ENCODE data around the gene TRABD. TPM values are rescaled to one million over a fixed set of nuclear protein-coding genes. Genes with fewer than 3 reads are reported as not detected.

The TRABD gene
- total RNA-seq, 2 experiments from 2014 or later: 98.2 to 99.6 TPM

DNA sequence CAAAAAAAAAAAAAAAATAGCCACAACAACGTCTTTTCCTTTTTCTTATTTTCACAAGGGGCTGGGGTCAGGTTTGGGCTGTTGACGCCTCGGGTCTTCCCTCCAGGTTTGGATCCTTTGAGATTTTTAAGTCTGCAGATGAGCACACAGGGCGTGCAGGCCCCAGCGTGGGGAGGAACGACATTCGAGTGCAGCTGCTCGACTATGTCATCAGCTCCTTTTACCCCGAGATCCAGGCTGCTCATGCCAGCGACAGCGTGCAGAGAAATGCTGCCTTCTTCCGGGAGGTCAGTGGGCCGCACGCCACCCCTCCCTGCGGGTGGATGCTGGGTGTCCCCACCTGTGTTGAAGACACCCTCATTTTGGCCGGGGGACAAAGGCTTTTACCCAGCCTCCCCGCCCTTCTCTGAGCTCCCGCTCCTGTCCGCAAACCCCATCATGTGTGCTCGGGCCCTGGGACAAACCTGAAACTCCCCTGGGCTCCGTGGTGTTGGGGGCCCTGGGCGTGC lies 22.8 kb downstream of the TRABD start:
- ChIA-PET POLR2A (no interaction called here), CTCF (interaction anchor here (0.9 to 5.4 kb wide), 4 partner anchors 14 to 59 kb away, joined by 3 to 35 read pairs (median 4); no protein-coding TSS in a partner anchor)

DNA sequence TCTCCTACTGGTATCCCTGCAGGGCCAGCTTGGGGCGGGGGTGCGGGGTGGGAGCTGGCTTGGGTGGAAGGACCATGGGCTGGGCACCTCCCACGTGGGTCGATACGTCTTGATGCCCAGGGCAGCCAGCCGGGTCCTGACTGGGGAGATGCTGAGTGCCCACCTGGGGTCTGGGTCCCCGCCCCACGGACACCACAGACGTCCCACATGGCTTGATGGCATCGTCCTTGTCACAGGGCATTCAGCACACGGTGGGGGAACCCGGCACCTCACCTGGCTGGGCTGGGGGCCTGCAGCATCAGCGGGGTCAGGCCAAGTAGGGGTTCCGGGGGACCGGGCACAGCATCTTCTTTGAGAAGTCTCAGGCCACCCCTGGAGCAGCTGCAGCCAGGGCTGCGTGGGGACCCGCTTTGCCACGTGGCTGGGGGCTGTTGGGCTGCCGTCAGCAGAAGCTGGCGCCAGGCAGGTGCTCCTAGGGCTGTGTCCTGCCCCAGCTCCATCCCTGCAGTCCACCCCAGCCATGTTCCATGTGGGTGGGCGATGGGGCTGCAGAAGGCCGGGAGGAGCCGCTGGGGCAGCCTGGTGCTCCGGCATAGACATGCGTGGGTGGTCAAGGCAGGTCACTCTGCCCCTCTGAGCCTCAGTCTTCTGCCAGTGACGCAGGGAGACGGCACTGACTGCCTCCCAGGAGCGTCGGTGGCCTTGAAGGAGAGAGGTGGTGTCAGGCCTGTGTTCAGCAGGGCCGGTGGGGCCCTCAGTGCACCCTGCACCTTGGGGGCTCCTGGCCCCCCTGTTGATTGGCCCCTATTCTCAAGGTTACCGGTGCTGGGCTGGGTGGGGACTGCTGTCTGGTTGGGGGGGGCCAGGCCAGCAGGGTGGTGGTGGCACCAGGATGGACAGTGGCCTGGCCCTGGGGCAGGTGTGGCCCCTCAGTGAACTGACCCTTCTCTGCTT lies 23.5 kb downstream of the TRABD start:
- POLR2A ChIA-PET: no interaction called here
- CTCF ChIA-PET: interaction anchor here (0.9 to 5.4 kb wide), 4 partner anchors 13 to 60 kb away, joined by 3 to 35 read pairs (median 4); no protein-coding TSS in a partner anchor

DNA sequence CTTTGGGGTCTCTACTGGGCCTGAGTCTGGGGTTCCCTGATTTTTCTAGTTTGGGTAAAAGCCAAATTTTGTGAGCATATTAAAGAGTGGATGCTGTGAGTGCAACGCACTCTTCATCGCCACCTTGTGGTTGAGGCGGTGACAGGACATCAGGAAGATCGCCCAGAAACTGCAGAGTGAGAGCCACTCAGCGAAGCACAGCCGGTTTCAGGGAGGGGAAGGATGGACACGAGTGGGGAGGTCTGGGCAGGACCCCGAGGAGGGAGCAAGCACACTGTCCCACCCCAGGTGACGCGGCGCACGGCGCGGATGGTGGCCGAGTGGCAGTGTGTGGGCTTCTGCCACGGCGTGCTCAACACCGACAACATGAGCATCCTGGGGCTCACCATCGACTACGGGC lies 24.2 kb downstream of the TRABD start:
- ChIA-PET POLR2A (no interaction called here), CTCF (interaction anchor here (1.1 kb wide), 1 partner anchor 61 kb away, joined by 4 read pairs; no protein-coding TSS in a partner anchor)

DNA sequence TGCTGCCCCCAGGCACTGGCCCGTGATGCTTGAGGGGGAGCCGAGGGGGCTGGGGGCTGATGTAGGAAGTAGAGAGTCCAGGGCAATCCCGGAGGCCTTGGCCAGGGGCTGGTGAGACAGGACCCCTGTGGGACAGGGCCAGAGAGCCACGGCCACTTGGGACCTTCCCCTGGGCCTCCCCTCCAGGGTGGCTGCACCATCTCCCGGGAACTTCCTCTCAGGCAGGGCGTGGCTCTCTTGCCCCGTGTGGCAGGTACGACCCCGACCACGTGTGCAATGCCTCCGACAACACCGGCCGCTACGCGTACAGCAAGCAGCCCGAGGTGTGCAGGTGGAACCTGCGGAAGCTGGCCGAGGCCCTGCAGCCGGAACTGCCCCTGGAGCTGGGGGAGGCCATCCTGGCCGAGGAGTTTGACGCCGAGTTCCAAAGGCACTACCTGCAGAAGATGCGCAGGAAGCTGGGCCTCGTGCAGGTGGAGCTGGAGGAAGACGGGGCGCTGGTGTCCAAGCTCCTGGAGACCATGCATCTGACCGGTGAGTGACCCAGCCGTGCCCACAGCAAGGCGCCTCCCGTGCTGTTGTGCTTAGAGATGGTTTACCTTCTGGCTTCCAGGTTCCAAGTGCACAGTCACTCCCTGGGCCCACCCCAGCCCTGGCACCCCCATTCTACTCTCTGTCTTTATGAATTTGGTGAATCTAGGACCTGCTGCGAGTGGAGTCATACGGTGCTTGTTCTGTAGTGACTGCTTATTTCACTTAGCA lies 24.8 kb downstream of the TRABD start:
- POLR2A ChIA-PET: no interaction called here
- CTCF ChIA-PET: interaction anchor here (0.6 to 1.1 kb wide), 2 partner anchors 61 to 85 kb away, joined by 4 to 5 read pairs; no protein-coding TSS in a partner anchor

DNA sequence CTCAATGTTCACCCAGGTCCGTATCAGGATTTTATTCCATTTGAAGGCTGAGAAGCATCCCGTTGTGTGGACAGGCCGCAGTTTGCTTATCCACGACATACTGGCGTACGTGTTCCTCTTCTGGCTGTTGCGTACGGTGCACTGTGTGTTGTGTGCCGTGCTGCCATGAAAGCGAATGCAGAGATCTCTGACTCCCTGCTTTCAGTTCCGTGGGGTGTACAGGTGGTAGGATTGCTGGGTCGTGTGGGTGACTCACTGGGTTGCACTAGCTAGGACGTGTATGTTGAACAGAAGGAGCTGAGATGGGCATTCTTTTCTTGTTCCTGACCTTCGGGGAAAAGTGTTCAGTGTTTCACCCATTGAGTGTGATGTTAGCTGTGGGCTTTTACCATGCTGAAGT lies 25.4 kb downstream of the TRABD start:
- ChIA-PET CTCF (interaction anchor here (0.6 to 1.7 kb wide), 3 partner anchors 20 to 84 kb away, joined by 4 to 5 read pairs (median 5); no protein-coding TSS in a partner anchor), POLR2A (no interaction called here)

DNA sequence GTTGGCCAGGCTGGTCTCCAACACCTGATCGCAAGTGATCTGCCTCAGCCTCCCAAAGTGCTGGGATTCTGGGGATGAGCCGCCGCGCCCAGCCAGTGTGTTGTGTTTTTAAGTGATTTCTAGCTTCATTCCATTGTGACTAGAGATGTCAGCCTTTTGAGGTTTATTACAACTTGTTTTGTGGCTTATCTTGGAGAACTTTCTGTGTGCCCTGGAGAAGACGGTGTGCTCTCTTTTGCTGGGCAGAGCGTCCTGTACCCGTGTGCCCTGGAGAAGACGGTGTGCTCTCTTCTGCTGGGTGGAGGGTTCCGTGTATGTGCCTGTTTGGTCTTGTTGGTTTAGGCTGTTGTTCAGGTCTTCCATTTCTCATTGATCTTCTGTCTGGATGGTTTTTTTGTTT lies 27.6 kb downstream of the TRABD start:
- CTCF ChIA-PET: no interaction called here
- POLR2A ChIA-PET: no interaction called here

DNA sequence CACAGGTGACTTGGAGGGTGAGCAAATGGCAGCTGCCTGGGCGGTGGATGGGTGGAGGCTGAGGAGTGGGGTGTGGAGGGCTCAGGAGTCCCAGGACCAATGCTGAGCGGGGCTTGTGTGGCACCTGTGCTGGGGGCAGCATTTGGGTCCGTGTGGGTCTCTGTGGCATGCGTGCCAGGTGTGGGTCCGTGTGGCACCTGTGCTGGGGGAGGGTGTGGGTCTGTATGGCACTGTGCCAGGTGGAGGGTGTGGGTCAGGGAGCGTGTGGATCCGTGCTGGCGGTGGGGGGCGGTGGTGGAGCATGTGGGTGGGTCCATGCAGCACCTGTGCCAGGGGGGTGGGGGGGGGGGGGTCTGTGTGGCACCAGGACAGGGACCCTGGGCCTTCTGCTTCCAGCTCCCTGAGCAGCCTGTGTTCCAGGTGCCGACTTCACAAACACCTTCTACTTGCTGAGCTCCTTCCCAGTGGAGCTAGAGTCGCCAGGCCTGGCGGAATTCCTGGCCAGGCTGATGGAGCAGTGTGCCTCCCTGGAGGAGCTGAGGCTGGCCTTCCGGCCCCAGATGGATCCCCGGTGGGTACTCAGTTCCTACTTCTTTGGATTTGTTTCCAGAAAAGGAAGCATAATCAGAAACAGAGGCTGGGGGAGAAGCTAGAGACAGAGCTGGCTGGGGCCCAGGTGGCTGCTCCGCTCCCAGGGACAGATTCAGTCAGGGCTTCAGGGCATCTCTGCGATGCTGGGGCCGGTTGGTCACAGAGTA lies 29.8 kb downstream of the TRABD start:
- CTCF ChIA-PET: interaction anchor here (0.6 to 2.3 kb wide), 2 partner anchors 66 to 276 kb away, joined by 3 to 7 read pairs; no protein-coding TSS in a partner anchor
- POLR2A ChIA-PET: no interaction called here

DNA sequence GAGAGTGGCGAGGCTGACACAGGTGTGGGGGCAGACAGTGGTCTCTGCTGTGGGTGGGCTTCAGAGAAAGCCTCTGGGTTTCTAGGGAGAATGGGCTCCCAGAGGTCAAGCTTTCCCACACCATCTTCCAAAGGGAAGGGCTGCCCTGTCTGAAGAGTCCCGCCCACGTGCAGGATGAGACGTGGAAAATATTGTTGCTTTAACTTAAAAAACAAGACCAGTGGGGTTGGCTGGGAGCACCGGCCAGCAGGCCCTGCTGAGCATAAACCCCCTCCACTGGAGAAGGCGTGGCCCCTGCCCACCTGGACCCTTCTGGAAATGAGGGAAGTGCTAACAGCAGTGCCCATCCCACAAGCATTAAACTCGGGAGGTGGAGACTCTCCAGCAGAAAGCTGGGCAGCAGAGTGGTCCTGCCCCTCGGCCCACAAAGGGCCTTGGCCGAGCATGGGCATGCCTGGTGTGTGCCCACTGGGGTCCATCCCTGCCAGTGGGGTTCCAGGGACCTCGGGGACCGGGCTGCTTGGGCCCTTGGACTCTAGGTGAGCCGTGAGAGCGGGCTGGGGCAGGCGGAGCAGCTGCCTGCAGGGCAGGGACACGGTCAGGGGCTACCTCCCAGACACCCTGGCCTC lies 30.5 kb downstream of the TRABD start:
- POLR2A ChIA-PET: no interaction called here
- CTCF ChIA-PET: interaction anchor here (0.6 to 2.3 kb wide), 2 partner anchors 67 to 276 kb away, joined by 3 to 7 read pairs; no protein-coding TSS in a partner anchor

DNA sequence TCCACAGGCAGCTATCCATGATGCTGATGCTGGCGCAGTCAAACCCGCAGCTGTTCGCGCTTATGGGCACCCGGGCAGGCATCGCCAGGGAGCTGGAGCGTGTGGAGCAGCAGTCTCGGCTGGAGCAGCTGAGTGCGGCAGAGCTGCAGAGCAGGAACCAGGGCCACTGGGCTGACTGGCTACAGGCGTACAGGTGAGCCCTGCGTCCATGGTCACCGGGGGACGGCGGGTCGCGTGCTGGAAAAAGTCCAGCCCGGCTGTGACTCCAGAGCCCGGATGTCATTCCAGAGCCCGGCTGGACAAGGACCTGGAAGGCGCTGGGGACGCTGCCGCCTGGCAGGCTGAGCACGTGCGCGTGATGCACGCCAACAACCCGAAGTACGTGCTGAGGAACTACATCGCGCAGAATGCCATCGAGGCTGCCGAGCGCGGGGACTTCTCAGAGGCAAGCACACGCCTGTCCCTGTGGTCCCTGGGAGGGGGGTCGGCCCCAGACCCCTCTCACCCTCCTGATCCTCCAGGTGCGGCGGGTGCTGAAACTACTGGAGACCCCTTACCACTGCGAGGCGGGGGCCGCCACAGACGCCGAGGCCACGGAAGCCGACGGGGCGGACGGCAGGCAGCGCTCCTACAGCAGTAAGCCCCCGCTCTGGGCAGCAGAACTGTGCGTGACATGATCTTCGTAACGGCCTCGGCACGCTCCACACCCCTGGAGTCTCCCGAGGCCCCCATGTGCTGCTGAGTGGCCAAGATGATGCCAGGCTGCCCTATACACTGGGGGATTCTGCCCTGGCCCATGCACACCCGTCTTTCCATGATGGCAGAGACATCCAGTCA lies 31.2 kb downstream of the TRABD start:
- CTCF ChIA-PET: no interaction called here
- POLR2A ChIA-PET: interaction anchor here (0.6 kb wide), 1 partner anchor 14 kb away, joined by 9 read pairs; no protein-coding TSS in a partner anchor

DNA sequence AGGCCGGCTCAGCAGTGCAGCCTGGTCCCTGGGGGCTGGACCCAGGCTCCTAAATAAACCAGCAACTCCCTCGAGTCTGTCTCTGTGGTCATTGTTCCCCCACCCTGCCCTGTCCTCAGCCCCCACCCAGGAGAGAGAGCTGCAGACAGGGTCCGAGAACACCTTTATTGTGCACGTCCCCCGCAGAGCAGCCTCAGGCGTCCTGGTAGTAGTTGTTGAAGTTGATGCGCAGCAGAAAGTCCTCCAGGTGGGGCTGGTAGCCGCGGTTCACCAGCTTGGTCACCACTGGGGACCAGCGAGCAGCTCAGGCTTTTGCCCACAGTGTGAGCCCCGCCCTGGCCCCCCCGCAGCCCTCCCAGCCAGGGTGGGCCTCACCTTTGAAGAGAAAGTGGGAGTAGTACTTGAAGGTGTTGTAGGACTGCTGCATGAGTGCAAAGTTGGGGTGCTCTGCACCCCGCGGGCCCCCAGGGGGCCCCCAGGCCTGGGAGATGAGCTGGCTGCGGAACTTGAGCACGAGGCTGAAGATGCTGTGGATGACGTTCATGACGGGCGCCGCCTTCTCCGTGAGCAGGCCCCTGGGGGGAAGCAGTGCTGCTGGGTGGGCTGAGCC lies 31.9 kb downstream of the TRABD start:
- ChIA-PET CTCF (interaction anchor here (1.3 kb wide), 1 partner anchor 27 kb away, joined by 5 read pairs; no protein-coding TSS in a partner anchor), POLR2A (no interaction called here)

DNA sequence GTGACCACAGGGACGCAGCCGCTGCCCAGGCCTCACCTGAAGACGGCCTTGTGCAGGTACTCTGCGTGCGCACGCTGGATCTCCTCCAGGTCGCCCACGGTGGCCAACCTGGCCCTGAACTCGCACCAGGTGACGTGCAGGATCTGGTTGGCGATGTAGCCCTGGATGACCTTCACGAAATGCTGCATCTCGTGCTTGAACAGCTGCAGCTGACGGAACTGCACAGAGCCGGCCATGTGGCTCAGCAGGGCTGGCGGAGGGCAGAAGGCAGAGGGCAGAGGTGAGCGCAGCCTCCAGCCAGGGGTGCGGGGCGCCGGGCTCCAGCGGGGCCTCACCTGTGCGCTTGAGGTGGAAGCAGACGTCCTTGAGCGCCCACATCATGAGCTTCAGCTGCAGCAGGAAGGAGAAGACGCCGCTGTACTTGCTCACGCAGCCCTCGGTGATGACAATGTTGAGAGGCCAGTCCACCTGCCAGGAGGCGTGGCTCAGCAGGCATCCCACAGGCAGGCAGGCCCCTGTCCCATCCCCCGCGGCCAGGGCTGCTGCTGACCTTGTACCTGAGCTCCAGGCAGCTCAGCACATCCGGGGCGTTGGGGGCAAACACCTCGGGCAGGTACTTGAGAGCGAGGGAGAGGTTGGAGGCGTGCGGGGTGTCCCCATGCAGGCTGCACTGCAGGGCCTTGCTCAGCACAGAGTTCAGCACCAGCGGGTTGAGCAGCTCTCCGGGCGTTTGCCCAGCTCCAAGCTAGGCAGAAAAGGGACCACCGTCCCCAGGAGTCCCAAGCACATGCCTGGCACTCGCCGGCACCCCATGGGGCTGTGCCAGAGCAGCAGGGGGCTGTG lies 32.7 kb downstream of the TRABD start:
- CTCF ChIA-PET: interaction anchor here (1.3 kb wide), 1 partner anchor 28 kb away, joined by 5 read pairs; no protein-coding TSS in a partner anchor

DNA sequence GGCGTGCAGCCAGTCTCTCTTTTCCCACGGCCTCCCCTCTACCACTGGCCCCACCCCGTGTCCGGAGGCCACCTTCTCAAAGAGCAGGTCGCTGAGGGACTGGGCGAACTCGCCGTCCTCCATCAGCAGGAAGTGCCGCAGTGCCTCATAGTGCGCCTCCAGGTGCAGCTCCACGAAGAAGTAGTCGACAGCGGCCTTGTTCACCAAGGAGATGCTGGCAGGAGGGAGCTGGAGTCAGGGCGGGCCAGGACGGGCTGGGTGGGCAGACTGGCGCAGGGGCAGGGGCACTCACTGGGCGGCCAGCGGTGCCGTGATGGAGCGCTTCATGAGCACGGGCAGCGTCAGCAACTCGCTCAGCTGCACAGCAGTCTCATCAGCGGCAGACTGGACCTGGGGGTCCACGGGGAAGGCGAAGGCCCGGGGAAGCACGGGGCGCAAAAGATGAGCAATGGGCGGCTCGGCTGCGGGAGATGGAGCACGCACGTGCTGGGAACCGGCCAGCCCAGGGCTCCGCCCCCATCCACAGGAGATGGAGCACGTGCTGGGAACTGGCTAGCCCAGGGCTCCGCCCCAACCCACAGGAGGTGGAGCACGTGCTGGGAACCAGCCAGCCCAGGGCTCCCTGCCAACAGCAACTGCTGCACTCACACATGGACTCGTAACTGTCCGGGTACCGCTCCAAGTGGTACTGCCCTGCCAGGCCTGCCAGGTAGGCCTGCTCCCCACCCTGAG lies 33.4 kb downstream of the TRABD start:
- ChIA-PET POLR2A (no interaction called here), CTCF (interaction anchor here (0.6 kb wide), 1 partner anchor 13 kb away, joined by 3 read pairs; no protein-coding TSS in a partner anchor)

More for the DNA sequence above, 32.7 kb downstream of the TRABD start:
- POLR2A ChIA-PET: no interaction called here

DNA sequence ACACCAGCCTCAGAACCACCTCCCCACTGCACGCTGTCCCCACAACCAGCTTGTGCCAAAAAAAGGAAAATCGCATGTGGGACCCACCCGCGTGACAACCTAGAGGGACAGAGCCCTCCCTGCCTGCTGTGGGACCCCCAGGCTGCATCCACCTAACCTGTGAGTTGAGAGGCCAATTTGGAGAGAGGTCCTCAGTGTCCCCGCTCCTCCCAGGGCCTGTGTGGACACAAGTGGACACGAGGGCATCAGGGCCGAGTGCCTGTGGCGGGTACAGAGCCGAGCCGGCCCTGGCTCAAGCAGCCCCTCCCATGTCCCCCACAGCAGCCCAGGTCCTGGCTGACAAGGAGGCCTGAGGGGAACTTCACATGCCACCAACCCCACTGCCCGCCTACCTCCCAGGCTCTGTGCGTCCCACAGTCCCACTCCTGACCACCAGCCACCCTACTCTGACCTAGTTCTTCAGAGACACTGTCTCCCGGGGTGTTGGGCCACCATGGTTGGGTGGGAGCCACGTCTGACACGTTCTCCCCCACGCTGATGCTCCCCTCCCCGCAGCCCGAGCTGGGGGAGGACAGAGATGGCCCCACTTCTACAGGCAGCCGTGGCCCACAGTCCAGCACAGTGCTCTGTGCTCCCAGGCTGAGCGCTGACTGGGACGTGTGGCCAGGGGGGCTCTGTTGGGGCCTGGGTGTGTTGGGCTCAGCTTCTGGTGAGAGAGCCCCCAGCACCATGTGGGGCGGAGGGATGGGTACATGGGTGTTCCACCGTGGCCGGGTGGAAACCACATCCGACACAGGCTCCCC lies 34.3 kb downstream of the TRABD start:
- POLR2A ChIA-PET: no interaction called here
- CTCF ChIA-PET: interaction anchor here (0.6 kb wide), 1 partner anchor 14 kb away, joined by 3 read pairs; no protein-coding TSS in a partner anchor

DNA sequence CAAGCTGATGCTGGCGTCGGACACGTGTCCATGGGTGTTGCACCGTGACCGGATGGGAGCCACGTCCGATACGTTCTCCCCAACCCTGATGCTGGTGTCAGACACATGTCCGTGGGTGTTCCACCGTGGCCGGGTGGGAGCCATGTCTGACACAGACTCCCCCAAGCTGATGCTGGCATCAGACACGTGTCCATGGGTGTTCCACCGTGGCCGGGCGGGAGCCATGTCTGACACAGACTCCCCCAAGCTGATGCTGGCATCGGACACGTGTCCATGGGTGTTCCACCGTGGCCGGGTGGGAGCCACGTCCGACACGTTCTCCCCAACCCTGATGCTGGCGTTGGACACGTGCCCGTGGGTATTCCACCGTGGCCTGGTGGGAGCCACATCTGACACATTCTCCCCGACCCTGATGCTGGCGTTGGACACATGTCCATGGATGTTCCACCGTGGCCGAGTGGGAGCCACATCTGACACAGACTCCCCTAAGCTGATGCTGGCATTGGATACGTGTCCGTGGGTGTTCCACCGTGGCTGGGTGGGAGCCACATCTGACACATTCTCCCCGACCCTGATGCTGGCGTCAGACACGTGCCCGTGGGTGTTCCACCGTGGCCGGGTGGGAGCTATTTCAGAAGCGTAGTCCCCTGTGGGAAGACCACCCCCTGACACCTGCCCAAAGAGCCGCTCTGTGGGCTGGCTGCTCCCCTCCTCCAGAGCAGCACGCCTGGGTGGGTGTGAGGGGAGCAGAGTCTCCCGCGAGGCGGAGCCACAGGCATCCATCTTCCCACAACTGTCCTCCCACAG lies 35.1 kb downstream of the TRABD start:
- CTCF ChIA-PET: interaction anchor here (0.5 to 1.0 kb wide), 2 partner anchors 72 to 230 kb away, joined by 3 to 5 read pairs; no protein-coding TSS in a partner anchor
- POLR2A ChIA-PET: no interaction called here
